ENCODE data around the gene FCHO1.

- TF ChIP-seq POLR2A (IDR thresholded peaks at IDR 0.05) (no peak), CTCF (IDR thresholded peaks at IDR 0.05) (no peak)
Observed at GRCh38 chr19:17830567-17831418, 79.5 kb downstream of the FCHO1 start.

Measured in uterus (tissue), 2 donors.